ENCODE data around the gene C14orf132.

The C14orf132 gene

DNA sequence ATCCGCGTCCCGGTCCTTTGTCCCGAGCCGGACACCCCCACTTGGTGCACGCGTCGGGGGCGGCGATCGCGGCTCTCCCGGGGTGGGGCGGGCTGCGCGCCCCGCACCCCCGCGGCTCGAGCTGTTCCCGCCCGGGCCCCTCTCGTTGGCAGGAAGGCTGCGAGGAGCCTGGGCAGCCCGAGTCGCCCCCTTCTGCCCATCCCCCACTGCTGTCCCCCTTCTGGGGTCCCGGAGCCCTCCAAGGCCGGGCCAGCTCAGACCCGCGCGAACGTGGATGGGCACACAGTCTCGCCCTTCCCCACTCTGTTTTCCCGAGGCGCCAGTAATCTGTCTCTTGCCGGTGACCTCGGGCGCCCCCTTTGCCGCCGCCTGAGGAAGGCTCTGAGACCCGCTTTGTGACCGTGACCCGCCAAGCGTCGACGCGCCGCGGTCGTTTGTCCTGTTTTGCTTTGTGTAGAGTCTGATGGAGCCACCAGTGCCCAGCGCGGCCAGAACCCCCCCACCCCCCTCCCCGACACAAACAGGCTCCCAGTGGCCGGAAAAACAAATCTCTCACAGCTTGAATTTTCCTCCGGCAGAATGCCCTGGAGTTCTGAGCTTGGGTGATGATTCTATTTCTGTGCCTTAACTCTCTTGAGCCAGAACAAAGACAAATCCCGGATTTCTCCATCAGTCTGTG lies 610 bp downstream of the C14orf132 start:
- DNase-seq (ENCODE audit: low read depth): no peak

DNA sequence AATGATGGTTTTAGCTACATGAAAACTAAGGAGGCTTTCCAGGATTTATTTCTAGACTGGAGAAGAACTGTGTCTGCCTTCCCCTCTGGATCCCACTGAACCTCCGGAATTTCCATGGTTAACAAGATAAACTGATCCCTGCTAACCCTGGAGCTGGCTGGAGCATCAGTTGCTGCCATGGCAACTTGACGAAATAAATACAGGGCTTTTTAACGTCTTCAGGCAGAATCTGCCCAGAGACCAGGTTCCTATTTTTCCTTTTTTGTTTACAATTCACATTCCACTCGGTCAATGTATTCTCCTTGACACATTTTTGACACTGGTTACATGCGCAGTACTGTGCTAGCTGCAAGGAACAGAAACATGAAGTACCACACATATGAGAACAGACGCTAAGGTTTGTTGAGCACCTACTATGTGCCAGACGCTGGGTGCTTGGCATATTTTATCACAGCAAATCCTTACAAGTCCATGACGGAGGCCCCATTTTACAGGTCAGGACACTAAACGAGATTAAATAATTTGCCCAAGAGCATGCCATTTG lies 1.7 kb downstream of the C14orf132 start:
- no peak for DNase-seq (ENCODE audit: low read depth)

DNA sequence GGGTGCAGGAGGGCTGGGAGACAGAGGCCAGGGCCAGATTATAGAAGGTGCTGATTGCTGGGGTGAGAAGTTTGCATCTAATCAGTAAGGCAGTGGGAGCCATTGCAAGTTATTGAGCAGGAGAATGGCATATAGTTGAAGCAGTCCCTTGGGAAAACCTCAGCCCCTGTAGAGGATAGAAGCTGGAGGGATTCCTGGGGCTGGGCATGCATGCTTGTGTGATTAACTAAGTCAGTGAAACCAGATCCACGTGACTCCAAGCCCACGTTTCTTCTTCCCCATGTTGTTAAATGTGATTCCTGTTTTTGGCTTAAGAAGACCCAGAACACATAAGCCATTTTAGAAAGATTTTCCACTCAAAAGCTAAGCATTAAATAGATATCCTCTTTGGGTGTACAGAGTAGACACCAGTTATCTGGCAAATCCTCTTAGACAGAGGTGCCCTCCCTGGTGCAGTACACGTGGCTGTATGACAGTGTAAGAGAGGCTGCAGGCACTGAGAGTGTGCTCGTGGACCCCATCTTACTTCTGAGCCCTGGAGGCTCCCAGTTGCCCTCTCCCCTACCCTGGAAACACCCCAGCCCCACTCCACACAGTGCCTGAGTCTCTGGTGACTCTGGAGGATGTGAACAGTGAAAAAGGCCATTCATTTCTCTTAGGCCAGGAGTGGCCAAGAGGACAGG lies 3.2 kb downstream of the C14orf132 start:
- DNase-seq (ENCODE audit: low read depth): peak; percentile 15

DNA sequence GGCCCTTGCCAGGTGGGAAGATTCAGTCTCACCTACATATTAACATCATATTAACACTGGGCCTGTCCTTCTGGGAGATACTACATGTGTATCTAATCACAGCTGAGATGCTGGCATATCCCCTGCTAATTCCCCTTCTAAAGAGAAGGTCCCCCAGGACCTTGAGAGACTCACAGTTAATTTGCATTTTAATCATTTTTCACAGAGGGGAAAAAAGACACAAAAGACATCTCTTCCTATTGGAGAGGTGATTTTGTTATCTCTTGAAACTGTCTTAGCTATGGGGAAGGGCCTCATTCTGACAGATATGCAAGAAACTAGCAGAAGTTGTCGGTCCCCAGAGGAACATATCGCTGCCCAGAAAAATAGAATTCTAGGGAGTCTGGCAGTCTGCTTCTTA lies 7.5 kb downstream of the C14orf132 start:
- DNase-seq (ENCODE audit: low read depth): no peak

DNA sequence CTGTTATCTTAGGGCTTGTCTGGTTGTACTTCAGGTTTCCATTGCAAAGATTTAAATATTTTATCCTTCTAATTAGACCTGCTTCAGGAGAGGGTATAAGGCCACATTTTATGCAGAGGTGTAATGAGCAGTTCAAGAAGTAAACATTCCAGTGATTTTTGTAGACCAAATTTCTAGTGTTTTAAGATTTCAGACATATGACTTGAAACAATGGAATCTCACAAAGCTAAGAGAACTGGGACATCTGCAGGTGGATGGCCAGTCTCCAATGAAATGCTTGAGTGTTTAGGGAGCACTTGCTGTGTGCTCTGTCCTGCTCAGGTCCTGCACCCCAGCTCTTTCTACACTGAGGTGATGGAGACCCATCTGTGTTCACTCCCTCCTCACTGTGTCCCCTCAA lies 7.9 kb downstream of the C14orf132 start:
- DNase-seq (ENCODE audit: low read depth): no peak

DNA sequence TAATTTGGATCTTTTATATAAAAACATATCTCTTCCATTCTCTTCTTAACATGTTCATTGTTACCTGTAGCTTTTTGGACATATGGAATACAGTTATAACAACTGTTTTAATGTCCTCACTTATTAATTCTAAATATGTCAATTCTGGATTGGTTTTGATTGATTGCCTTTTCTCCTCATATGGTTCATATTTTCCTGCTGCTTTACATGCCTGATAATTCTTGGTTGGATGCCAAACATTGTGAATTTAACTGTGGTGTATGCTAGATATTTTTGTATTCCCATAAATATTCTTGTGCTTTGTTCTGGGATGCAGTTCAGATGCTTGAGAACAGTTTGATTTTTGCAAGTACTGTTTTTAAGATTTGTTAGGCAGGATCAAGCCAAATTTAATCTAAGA lies 10.8 kb downstream of the C14orf132 start:
- no peak for DNase-seq (ENCODE audit: low read depth)

DNA sequence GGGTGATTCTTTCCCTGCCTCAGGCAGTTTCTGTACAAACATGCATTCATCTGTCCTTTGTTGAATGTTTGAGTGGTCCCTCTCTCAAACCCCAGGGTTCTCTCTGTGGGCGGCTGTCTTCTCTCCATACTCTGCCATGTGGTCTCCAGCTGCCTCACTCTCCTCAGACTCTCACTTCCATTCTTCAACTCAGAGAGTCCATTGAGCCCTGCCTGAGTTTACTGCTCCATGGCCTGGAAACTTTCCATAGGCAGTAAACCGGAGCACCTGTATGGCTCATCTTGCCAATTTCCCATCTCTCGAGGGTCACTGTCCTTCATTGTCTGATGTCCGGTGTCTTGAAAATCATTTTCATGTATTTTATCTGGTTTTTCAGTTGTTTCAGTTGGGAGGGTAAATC lies 11.3 kb downstream of the C14orf132 start:
- no peak for DNase-seq (ENCODE audit: low read depth)

DNA sequence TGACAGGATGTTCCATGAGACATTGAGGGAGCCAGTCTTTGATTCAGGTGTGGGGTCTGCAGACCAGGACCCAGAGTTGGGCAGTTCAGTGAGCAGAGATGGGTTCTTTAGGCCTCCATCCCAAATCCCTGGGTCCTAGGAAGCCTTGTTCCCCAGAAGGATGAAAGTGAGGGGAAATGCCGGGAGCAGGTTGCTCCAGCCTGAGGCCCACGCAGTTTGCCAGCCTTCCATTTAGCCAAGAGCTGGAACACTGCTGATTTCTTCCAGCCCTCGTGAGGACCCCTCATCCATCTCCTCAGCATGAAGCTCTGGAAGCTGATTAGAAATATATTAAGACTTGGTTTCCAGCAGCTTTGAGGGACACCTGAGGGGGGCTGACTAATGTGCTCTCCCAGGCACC lies 12.1 kb downstream of the C14orf132 start:
- no peak for DNase-seq (ENCODE audit: low read depth)

DNA sequence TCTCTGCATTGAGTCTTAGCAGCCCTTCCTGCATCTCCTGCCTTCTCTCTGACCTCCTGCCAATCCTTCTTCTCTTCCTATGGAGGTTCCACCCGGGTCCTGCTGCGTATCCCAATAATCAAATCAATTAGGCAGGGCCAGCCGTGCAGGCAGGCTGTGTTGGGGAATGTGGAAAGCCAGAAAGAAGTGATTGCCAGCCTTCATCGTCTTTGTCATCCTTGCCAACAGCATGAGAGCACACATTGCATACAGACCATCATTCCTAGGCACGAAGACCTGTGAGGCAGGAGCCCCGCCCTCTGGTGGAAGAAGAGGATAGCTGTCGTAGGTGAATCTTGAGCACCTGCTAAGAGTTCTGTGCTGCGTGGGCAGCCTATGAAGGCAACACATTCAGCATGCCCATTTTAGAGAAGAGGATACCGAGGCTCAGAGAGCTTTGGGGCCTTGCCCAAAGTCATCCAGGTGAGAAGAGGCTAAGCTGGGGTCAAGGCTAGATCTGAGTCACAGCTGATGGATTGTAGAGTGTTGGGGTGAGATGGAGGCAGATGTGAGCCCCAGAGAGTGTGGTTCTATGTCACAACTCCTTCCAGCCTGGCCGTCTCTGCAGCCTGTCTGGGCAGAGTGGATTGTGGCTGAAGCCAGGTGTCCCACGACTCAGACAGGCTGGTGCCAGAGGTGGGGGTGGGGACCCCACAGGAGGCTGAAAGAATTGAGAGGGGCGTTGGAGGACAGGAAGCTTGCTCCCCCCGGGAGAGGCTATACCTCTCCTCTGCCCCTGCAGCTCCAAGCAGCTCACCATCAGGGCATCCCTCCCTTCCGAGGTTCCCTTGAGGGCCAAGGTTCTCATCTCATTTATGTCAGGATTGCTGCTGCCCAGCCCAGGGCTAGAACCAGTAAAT lies 12.7 kb downstream of the C14orf132 start:
- no peak for DNase-seq (ENCODE audit: low read depth)

DNA sequence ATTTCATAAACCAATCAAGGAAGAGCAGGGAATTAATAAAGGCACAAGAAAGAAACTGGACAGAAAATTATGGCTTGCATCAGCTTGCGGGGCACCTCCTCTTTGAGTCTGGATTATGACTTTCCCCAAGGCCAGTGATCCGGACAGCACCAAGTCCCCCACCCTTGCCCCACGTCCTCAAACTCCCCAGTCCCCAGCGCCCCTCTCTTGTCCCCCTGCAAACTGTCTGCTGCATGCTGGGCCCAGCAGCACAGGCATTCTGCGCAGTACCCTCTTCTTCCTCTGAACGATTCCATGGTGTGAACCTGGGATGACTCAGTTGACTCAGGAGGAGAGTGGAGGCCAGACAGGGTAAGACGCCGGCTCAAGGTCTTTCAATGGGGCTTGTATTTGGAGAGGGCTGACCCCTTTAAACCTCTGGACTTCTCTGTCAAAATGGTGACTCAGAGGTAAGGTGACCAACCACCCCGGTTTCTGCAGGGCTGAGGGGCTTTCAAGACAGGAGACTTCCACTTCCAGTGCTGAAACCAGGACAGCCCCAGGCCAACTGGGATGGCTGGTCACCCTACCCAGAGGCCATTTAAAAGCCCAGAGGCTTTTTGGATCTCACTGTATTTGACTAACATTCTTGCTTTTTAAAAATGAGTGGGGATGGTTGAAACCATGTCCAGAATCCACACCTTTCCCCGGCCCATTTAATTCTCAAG lies 13.5 kb downstream of the C14orf132 start:
- DNase-seq (ENCODE audit: low read depth): no peak

DNA sequence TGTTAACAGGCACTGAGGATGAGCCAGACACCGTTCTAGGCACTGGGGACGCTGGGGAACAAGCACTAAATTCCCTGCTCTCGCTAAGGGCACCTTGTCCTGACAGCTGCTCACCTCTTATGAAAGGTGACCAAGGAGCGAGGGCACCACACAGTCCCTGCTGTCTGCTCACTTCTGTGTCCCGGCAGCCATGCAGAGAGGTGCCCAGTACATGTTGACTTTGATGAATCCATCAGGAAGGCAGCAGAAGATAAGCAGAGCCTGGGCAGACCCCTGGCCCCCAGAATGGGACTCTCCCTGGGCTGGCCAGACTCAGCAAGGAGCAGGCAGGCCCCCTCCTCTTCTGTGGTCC lies 14.1 kb downstream of the C14orf132 start:
- no peak for DNase-seq (ENCODE audit: low read depth)

DNA sequence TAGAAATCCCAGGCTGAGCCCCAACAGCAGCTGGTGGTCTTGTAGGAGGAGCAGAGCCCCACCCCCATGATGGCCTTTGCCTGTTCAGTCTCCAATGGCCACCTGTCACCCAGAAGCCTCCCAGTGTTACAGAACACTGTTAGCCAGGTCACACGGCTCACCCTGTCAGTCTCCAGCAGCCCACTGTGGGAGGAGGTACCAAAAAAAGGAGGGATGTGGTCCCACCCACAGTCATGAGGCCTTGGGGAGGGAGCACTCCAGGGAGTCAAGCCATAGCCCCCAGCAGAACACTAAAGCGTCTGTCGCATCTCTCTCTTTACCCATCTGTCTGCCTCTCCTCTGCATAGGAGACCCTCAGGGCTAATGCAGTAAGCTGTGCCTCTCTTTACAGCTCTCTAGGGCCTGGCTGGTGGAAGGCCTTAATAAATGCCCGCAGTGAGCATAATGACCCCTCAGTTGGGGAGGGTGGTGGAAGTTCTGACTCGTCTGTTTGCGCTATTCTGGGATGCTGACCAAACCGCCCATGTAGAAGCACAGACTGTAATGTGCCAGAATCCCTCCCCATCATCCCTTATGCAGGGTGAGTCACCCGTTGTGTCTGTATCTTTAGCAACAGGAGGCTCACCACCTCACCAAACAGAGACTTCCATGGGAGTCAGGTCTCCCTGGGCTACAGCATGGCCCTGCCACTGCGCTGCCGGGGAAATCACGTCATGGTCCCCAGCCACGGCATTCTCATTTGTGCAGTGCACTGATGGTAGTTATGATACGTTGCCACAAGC lies 14.6 kb downstream of the C14orf132 start:
- peak; percentile 97 for DNase-seq (ENCODE audit: low read depth)

DNA sequence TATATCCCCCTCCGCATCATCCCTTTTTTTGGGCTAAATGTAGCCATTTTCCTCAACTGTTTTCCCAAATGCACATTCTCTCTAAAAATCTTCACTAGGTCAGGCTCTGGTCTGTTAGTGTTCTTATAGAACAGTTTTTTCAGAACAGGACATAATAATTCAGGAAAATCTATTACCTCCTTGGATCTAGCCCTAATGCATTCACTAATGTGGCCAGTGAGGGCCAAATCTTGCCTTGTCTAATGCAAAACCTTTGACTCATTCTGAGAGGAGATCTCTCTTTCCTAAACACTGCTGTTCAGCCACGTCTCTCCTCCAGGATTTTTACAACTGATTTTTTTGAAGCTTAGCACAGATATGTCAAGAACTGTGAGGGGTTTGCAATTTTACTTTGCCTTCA lies 15.5 kb downstream of the C14orf132 start:
- DNase-seq (ENCODE audit: low read depth): no peak

DNA sequence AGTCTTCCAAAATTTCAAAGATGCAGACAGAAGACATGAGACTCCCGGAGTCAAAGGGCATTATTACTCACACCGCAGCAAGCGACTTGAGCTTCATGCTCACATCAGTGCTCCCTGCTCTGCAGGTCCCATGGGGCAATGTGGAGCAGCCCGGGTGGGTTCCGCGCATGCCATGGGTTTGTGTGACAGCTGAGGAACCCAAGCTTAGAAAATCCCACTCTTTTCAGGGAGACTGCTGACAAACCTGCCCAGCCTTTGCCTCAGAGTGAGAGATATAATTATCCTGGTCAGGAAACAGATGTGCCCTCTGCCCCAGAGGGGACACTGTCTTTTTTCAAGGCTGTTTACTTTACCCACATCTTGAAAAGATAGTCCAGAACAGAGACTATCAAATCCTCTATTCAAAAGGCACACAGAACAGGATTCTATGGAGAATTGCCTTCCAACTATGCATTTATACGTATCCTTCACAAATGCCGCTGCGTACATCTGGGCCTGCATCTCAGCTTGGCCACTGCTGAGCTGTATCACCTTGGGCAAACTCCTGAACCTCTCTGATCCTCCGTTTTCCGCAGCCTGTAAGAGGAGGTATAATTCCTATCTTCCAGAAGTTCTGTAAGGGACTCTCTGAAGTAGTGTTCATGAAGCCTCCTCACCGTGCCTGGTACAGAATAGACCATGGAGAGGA lies 16.0 kb downstream of the C14orf132 start:
- no peak for DNase-seq (ENCODE audit: low read depth)

DNA sequence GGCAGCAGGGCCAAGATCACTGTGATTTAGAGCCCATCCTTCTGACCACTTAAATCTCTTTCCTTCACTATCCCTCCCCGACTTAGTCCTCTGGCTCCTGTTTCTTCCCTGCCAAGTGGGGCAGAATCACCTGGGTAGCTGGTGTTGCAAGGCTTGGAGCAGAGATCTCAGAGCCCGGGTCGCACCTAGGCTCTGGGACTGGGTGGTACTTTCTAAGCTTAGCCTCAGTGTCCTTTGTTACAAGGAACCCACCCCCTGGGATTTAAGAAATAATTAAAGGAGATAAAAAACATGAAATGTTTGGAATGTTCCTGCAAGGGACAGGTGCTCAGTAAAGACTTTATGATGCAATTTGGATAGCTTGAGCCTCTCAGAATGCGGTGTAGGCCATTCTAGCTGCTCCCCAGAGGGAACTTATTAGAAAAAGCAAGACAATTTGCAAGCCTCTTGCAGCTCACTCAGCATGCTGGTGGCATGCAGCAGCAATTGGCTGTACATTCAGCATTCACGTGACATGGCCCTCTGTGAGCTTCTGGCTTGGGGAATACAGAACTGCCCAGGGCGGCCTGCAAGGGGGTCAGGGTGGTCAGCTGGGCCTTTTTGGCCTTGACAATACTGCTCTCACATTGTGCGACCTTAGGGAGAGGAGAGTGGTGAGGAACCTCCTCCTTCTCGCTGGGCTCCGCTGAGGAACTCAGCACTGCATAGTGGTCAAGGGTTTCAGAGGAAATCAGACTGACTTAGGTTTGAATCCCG lies 16.8 kb downstream of the C14orf132 start:
- no peak for DNase-seq (ENCODE audit: low read depth)

DNA sequence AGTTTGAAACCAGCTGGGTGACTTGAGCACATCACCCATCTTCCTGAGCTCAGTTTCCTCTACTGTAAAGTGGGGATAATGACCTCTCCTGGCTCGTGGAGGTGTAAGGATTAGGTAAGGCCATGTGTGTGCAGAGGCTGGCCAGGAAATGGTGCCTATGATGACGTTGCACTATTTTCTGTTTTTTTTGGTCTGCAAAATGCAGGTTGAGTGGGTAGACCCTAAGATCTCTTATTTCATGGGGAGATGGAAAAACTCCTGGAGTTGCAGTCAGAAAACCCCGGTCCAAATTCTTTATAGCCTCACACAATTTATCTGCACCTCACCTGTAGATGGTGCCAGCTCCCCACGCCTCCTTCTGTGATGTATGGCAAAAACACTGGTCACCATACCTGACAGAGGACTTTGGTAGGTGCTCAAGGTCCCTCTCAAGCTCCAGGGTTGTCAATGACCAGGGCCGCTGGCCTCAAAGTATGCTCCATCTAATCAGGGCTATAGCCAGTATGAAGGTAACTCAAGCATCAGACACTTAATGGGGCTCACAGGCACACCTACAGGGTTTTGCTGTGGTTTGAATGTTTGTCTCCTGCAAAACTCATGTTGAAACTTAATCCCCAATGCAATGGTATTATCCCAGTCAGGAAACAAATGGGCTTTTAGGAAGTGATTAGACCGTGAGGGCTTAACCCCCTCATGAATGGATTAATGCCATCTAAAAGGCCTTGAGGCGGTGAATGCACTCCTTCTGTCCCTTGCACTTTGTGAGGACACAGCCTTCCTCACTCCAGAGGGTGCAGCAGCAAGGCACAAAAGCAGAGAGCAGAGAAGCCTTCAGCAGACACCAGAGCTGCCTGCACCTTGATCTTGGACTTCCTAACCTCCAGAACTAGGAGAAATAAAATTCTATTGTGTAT lies 17.6 kb downstream of the C14orf132 start:
- DNase-seq (ENCODE audit: low read depth): no peak

DNA sequence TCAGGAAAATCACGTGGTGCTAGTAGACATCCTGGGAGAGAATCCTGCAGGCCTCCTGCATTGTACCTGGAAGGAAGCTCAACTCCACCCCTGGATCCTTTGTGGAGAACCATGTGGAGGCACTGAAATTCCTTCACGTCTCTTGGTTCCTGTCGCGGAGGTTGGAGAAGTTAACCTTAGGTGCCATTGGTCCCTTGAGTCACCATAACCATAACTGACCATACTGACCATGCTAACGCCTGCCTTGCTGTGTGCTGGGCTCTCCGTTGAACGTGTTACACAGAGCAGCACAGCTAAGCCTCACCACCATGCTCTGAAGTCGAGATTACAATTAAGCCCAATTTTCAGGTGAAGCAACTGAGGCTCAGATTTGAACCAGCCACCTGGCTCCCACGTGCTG lies 18.6 kb downstream of the C14orf132 start:
- no peak for DNase-seq (ENCODE audit: low read depth)

DNA sequence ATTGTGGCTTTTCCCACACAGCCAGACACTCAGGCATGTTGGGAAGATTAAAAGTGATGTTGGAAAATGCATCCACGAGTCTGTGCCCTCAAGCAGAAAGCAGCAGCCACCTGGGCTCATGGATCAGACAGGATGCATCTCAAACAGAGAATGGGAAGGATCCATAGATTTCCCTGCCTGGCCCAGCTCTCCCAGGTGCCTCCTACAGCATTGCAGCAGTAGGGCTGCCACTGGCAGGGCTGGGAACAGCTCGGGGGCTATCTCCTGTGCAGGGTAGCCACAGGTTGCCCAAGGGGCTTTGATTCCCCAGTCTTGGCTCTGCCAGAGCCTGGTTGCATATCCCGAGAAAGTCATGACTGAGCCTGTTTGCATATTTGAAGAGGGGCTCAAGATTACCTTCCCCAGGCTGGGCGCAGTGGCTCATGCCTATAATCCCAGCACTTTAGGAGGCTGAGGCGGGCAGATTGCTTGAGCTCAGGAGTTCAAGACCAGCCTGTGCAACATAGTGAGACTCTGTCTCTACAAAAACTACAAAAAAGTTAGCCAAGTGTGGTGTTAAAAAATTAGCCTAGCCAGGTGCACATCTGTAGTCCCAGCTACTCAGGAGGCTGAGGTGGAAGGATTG lies 19.5 kb downstream of the C14orf132 start:
- DNase-seq (ENCODE audit: low read depth): no peak

Measured in GM04503 (cell line).